ENCODE results near the gene TMPRSS4.
A peak's percentile ranks its signal among the peaks of the same experiment; 100 is the strongest.

The TMPRSS4 gene, protein sequence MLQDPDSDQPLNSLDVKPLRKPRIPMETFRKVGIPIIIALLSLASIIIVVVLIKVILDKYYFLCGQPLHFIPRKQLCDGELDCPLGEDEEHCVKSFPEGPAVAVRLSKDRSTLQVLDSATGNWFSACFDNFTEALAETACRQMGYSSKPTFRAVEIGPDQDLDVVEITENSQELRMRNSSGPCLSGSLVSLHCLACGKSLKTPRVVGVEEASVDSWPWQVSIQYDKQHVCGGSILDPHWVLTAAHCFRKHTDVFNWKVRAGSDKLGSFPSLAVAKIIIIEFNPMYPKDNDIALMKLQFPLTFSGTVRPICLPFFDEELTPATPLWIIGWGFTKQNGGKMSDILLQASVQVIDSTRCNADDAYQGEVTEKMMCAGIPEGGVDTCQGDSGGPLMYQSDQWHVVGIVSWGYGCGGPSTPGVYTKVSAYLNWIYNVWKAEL
- total RNA-seq = 0 to 0.22 (median 0) reads per million in 3 experiments

- no peak for DNase-seq
These were observed at the start of gene TMPRSS4 for GRCh38 chr11:118076754-118077281. TMPRSS4 (plus strand) TSS chr11:118077078; CDS start chr11:118077303, 225 bp downstream.

DNA sequence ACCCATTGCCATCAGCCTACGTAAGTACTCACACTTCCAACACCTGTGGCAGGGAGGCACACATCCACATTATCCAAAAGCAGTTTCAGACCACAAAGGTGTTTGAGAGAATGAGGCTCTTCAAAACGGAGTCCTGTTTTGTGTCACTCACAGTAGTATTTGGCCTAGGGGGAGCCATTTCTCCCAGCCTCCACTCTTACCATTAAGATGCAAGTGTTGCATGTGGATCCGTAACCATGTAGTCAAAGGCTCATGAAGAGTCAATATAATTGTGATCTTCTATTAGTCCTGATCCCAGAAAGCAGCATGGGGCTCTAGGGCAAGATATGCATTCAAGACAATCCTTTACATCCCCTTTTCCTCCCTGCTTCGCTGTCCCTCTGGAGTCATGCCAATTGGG lies 49.2 kb upstream of the TMPRSS4 start:
- DNase-seq = no peak

GRCh38 chr11:118028626-118029025 lies 48.3 kb upstream of the TMPRSS4 start:
- no peak for DNase-seq

DNA sequence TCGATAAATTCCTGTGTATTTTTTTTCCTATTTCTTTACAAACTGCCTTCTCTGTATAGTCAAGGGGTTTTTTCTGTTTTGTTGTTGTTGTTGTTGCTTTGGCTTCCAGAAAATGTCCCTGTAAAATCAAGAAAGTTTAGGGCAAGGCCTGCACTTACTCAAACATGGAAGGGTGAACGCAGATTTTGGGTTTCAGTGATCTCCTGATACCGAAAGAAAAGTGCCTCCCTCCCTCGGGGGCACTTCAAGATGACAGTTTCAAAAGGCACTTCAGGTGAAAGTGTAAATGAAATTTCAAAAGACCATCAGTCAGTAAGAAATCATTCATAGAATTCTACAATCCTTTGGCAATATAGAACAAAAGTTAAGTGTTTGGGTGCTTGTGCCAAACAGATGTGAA lies 43.4 kb upstream of the TMPRSS4 start:
- DNase-seq = no peak

DNA sequence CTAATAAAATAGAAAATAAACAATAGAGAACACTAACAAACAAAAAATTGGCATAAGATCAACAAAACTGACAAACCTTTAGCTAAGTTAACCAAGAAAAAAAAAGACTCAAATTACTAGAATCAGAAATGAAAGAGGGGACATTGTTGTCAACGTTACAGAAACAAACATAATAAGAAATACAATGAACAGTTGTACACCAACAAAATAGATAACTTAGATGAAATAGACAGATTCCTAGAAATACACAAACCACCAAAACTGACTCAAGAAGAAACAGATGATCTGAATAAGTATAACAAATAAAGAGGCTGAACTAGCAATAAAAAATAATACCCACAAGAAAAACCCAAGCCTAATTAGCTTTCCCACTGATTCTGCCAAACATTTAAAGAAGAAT lies 34.7 kb upstream of the TMPRSS4 start:
- DNase-seq = no peak

DNA sequence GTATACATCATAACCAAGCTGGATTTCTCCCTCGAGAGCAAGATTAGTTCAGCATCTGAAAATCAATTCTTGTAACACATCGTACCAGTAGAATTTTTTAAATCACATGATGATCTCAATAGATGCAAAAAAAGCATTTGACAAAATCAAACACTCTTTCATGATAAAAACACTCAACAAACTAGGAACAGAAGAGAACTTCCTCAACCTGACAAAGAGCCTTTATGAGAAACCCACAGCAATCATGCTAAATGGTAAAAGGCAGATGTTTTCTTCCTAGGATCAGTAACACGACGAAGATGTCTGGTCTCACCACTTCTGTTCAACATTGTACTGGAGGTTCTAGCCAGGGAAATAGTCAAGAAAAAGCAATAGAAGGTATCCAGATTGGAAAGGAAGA lies 34.1 kb upstream of the TMPRSS4 start:
- no peak for DNase-seq

- DNase-seq = no peak
These were observed 31.7 kb upstream of the TMPRSS4 start for GRCh38 chr11:118045191-118045590.

GRCh38 chr11:118046051-118046963 lies 30.6 kb upstream of the TMPRSS4 start:
- DNase-seq = peak; percentile 75

GRCh38 chr11:118046964-118047700 lies 29.7 kb upstream of the TMPRSS4 start:
- no peak for DNase-seq

DNA sequence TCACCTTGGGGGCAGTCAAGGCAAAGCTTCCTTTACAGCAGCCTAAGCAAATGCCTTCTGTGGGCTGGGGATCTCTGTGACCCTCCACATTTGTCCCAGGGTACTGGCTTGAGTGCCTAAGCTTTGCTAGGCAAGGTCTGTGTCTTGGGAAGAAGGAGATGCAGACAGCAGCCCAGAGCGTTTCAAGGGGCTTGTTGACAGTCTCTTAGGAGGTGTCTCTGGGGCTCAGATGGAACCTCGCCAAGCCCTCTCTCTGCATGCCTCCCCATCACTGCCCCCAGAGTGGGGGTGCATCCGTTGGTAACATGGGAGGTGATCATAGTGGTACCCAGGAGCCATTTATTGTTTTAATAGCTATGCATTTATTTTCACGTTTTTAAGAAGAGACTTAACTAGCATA lies 29.1 kb upstream of the TMPRSS4 start:
- DNase-seq = no peak

DNA sequence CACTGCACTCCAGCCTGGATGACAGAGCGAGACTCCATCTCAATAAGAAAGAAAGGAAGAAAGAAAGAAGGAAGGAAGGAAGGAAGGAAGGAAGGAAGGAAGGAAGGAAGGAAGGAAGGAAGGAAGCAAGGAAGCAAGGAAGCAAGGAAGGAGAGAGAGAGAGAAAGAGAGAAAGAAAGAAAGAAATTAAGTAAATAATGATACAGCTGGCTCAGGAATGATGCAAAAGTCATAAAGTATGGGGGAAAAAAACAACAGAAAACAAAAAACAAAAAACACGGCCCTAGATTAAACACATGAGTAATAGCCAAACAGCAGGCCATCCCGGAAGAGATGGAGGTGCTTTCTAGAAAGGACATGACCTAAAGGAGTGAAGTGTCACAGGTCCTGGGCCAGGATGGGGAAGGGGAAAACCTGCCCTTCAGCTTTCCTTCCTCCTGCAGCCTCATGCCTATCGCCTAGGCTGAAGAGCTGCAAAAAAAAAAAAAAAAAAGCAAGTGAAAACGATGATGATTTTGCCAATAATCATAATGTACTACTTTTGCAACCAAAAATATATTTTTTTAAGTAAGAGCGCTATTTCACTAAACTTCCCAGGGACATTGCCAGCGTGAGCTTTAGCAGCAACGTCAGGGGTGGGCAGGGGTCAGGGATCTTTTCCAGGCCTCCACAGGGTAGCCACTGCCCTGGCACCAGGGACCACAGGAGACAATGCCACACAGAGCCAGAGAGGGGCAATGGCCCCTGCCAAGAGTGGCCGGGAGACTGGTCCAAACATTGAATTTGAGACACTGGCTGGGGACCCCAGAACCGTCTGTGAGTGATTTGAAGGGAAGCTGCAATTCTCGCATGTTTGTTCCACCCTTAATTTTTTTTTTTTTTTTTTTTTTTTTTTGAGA lies 28.2 kb upstream of the TMPRSS4 start:
- no peak for DNase-seq

DNA sequence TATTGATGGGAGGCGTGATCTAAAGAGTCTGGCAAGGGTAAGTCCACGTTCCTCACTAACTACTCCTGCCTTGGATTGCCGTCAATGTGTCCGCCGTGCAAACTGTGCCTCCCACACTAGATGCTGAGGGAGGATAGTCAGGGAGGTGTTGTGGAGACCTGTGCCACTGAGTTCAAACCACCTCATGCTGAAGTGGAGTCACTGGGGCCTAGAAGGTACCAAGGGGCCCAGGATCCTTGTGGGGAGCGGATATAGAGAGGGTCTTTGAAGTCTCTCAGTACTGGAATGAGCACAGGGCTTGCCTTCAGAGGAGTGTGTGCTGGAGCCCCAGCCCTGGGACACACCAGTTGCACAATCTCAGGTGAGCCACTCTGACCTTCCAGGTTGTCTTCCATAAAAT lies 27.1 kb upstream of the TMPRSS4 start:
- no peak for DNase-seq

DNA sequence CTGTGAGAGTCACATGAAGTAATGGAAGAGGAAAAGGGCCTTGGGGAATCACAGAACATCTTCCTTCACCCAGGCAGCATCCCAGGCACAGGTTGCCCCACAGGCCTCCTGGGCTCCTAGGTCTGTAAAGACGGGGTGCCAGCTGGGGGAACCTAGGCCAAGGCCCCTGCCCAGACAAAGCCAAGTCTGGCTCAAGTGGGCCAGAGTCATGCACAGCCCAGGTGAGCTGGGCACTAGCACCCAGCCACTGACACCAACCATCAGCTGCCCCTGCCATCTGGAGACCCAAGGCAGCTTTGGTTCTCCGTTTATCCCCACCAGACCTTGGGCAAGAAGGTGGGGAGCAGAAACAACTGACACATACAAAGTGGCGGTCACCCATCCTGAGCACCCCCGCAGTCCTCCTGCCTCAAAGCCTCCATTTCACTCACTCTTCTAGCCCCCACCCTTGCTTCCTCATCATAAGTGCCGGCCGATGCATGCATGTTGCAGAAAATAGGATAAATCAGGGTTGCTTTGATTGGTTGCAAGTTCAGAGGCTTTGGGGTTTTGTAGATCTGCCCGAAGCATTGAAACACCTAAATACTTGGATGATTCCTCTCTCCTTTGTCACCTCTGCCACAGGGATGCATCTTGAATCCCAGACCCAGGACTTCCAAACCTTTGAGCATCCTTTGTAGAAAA lies 26.5 kb upstream of the TMPRSS4 start:
- no peak for DNase-seq

DNA sequence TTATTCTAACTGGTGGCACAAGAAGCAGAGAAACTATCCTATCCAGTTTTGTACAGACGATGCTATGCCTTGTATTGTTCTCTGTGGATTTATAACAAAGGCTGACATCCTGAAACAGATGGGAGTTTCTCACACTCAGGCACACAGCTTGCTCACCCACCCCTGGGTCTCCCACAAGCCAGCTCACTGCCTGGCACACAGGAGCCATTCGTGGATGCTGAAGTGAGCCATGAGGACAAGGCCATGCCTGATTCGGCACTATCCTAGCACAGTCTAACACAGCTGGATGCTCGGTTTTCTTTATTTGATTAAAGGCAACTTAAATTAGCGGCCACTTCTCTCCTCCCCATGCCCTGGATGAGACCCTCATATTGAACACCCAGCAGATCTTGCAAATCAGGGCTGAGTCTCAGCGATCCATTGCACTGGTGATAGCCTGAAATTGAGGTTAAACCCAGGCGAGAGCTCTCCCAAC lies 25.7 kb upstream of the TMPRSS4 start:
- DNase-seq = no peak

DNA sequence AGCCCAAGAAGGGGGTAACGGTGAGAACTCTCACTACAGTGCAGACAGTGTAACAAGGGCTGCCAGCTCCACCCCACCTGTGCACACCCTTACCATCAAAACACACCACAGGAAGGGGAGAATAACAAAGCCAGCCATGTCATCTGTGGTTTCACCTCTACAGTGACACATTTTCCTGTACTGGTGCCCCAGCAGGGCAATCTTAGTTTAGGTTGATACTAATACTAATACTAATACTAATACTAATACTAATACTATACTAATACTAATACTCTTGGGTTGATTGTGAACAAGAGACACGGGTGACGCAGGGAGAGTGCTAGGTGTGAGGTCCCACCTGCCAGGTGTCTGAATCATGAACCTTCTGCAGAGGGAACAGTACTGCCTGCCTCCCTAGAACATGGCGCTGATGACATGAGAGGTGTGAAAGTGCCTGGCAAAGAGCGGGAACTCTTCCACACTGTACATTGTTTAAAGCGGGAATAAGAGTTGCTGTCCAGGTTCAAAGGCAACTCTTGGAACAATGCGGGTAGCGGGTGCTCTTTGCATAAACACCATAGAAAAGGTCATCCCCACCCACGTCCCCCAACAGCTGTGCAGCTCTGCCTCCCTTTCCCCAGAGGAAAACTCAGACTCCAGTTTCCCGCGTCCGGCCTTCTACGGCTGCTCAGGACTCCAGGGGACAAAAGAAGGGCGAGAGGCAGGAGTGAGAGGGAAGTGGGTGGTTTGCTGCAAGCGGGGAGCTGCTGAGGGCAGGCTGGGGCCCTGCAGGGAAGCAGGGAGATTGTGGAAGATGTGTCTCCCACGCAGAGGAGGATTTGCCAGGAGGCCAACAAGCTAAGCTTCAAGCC lies 25.0 kb upstream of the TMPRSS4 start:
- peak; percentile 89 for DNase-seq

DNA sequence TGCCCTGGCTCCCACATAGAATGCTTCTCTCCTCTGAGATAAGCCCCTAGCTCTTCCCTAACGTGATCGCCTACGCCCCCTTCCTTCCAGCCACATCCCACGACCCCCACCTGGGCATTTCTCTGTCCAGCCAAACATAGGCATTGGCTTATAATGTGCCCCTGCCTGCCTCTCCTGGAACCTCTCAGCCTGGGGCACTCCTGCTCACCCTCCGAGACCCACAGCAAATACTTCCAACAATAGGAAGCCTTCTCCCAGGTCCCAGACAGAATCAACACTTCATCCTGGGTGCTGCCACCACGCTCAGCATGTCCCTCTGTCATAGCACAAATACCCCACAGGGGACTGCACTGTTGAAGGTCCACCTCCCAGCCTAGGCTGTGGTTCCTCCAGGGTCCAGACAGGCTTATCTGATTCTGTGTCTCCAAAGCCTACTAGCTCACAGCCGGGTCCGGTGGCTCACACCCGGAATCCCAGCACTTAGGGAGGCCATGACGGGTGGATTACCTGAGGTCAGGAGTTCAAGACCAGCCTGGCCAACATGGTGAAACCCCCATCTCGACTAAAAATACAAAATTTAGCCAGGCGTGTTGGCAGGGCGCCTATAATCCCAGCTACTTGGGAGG lies 24.2 kb upstream of the TMPRSS4 start:
- no peak for DNase-seq

GRCh38 chr11:118054712-118055640 lies 21.9 kb upstream of the TMPRSS4 start:
- DNase-seq = no peak

GRCh38 chr11:118055966-118056365 lies 20.9 kb upstream of the TMPRSS4 start:
- DNase-seq = no peak

All from central memory CD4-positive, alpha-beta T cell (primary cell).